HUES6 (cell line): Measurements from ENCODE around the gene OR5B3.

Source experiments
- H3K27ac ChIP-seq: 2 replicates; pipeline ENCODE4 v1.7.0; 2013; ENCODE audit warnings: low read depth, mild to moderate bottlenecking, low read length, inconsistent platforms
- H3K27me3 ChIP-seq: 2 replicates; pipeline ENCODE4 v1.6.1; 2013; ENCODE audit warnings: low read length; ENCODE audit not compliant: control insufficient read depth, insufficient read depth
- H3K36me3 ChIP-seq: 2 replicates; pipeline ENCODE4 v1.6.1; 2013; ENCODE audit warnings: low read length; ENCODE audit not compliant: control insufficient read depth, insufficient read depth
- H3K4me1 ChIP-seq: 2 replicates; pipeline ENCODE4 v1.6.1; 2013; ENCODE audit warnings: low read length; ENCODE audit not compliant: control insufficient read depth, insufficient read depth
- H3K4me3 ChIP-seq: 2 replicates; pipeline ENCODE4 v1.5.1; 2013; ENCODE audit warnings: low read depth, low read length
- H3K9ac ChIP-seq: one replicate; pipeline ENCODE4 v1.6.1; 2013; ENCODE audit warnings: mild to moderate bottlenecking, low read length
- H3K9me3 ChIP-seq: 2 replicates; pipeline ENCODE4 v1.6.1; 2013; ENCODE audit warnings: low read depth, low read length; ENCODE audit not compliant: control insufficient read depth, insufficient read depth

OR5B3 gene

GRCh38 chr11:58395581-58395980, 11.1 kb downstream of the OR5B3 start:
- Histone ChIP-seq H3K9me3 (peaks cover 6% of the 10 kb centered on the region), H3K4me3 (no peak overlapping the region), H3K9ac (no peak overlapping the region), H3K4me1 (no peaks in the 10 kb centered on the region), H3K36me3 (no peaks in the 10 kb centered on the region), H3K27me3 (no peaks in the 10 kb centered on the region), H3K27ac (no peak overlapping the region)

DNA sequence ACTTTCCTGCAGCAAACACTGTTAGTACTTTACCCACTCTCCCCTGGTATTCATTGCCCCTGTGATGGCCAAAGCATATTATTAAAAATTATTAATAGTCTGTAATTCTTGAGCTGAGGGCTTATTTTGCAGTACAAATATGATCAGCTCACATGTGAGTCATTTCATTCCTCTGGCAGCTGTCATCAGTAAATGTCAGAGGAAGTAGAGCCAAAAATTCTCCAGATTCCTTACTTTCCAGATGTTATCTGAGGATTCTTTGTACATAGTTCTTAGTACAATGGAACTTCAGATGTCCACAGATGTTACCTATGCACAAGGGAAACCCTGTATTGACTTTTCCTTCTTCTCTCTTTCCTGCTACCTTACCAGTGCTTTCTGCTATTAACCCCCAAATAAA, 12.5 kb downstream of the OR5B3 start:
- Histone ChIP-seq H3K9ac (no peak overlapping the region), H3K27me3 (no peaks in the 10 kb centered on the region), H3K4me1 (no peaks in the 10 kb centered on the region), H3K27ac (no peak overlapping the region), H3K36me3 (no peaks in the 10 kb centered on the region), H3K4me3 (no peak overlapping the region), H3K9me3 (peaks cover 6% of the 10 kb centered on the region)

- H3K4me3 ChIP-seq = no peak overlapping the region
- no peaks in the 10 kb centered on the region for H3K4me1 ChIP-seq
- no peaks in the 10 kb centered on the region for H3K36me3 ChIP-seq
- peaks cover 6% of the 10 kb centered on the region for H3K9me3 ChIP-seq
- no peak overlapping the region for H3K9ac ChIP-seq
- H3K27me3 ChIP-seq = no peaks in the 10 kb centered on the region
- H3K27ac ChIP-seq = no peak overlapping the region
Measured at GRCh38 chr11:58392746-58393145, 13.9 kb downstream of the OR5B3 start.

DNA sequence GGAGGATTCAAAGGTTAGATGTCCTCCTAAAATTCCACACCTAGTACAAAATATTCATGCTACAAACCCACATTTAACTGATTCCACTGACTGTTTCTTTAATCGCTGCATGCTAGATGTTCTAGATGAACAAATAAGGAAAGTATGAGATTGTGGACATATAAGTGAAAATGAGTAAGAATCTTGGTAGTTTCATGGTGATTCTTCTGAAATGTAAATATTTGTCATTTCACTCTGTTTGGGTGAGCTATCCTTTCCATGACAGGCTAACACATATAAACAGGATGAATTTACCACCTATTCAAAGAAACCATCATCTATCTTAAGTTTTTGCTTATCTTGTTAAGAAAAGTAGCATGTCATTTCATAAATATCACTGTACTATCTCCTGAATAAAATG, 14.8 kb downstream of the OR5B3 start:
- Histone ChIP-seq H3K9ac (no peak overlapping the region), H3K36me3 (no peaks in the 10 kb centered on the region), H3K27ac (no peak overlapping the region), H3K9me3 (peaks cover 6% of the 10 kb centered on the region), H3K27me3 (no peaks in the 10 kb centered on the region), H3K4me1 (no peaks in the 10 kb centered on the region), H3K4me3 (no peak overlapping the region)

DNA sequence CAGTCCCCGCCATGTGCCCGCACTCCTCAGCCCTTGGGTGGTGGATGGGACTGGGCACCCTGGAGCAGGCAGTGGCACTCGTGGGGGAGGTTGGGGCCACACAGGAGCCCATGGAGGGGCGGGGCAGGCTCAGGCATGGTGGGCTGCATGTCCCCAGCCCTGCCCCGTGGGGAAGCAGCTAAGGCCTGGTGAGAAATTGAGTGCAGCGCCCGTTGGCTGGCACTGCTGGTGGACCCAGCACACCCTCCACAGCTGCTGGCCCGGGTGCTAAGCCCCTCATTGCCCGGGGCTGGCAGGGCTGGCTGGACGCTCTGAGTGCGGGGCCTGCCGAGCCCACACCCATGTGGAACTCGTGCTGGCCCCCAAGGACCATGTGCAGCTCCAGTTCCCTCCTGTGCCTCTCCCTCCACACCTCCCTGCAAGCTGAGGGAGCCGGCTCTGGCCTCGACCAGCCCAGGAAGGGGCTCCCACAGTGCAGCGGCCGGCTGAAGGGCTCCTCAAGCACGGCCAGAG, 16.1 kb downstream of the OR5B3 start:
- H3K4me3 ChIP-seq = no peak overlapping the region
- peaks cover 6% of the 10 kb centered on the region for H3K9me3 ChIP-seq
- no peaks in the 10 kb centered on the region for H3K36me3 ChIP-seq
- H3K4me1 ChIP-seq = no peaks in the 10 kb centered on the region
- no peaks in the 10 kb centered on the region for H3K27me3 ChIP-seq
- H3K9ac ChIP-seq = no peak overlapping the region
- H3K27ac ChIP-seq = no peak overlapping the region

- H3K9ac ChIP-seq = no peak within 1 kb of the TSS
- no peak within 1 kb of the TSS for H3K27ac ChIP-seq
- no peak within 1 kb of the TSS for H3K4me3 ChIP-seq
- no peaks in the 10 kb centered on the region for H3K27me3 ChIP-seq
- no peaks in the 10 kb centered on the region for H3K9me3 ChIP-seq
- H3K4me1 ChIP-seq = no peaks in the 10 kb centered on the region
- no peaks in the 10 kb centered on the region for H3K36me3 ChIP-seq
Measured at GRCh38 chr11:58358969-58359368, 47.7 kb downstream of the OR5B3 start, which contains the start of gene OR5B17. Gene OR5B17 (minus strand): TSS chr11:58359069. CDS start chr11:58359069, 0 bp downstream.

DNA sequence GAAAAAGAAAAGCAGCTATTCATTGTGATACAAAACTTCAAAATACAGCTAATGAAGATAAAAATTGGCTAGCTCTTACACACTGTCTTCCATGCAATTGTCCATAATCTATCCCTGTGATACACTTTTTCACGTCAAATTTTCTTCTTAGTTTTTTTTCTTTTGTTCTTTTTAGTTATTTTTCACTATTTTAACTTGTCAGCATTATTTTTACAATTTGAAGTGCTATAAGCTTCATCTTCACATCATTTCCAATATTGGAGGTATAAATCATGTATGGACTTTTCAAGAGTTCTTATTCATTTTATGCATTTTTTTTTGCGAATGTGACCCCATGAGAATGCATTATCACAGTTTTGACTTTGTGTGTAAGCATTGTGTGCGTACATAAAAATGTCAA, 51.9 kb downstream of the OR5B3 start:
- no peaks in the 10 kb centered on the region for H3K27me3 ChIP-seq
- H3K4me1 ChIP-seq = no peaks in the 10 kb centered on the region
- H3K36me3 ChIP-seq = no peaks in the 10 kb centered on the region
- H3K4me3 ChIP-seq = no peak overlapping the region
- H3K27ac ChIP-seq = no peak overlapping the region
- no peaks in the 10 kb centered on the region for H3K9me3 ChIP-seq
- no peak overlapping the region for H3K9ac ChIP-seq
